Measurements from ENCODE around the gene BMPER.

Gene BMPER

GRCh38 chr7:34104992-34105391 is 199.7 kb downstream of the BMPER start:
- DNase-seq = no peak

GRCh38 chr7:34107276-34107675 is 201.9 kb downstream of the BMPER start:
- no peak for DNase-seq

DNA sequence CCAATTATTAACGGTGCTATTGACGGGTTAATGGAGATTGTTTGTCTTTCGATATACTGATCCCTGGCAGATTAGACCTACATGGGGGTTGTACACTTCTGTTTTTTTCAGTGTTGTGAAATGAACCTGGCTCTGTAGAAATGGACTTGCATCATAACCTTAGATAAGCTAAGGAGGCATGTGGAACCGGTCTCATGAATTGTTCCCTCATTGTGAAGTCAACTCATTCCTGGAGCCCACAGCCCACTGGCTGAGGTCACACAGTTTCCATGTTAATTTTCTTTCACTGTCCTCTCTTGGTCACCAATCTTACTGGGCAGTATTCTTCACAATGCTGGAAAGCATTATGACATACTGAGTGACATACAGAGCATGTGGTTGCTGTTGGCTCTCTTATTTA is 202.8 kb downstream of the BMPER start:
- no peak for DNase-seq

GRCh38 chr7:34109936-34110780 is 204.8 kb downstream of the BMPER start:
- DNase-seq = no peak

DNA sequence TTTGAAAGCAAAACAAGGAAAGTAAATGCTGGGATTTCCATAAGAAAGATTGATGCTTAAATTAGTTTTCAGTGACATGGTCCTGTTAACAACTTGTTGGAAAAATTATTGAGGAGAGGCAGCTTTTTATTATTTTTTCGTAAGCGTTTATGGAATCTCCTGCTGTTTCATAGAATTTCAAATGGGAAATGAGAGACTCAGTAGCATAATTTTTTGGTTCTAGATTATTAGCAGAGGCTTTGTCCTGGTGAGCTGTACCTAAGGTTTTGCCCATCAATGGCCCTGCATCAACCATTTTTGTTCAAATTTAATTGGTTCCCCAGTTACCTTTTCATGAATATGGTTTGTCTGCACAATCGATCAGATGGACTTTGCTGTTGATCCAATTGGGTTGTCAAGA is 205.7 kb downstream of the BMPER start:
- no peak for DNase-seq

GRCh38 chr7:34115503-34115902 is 210.2 kb downstream of the BMPER start:
- DNase-seq = no peak

DNA sequence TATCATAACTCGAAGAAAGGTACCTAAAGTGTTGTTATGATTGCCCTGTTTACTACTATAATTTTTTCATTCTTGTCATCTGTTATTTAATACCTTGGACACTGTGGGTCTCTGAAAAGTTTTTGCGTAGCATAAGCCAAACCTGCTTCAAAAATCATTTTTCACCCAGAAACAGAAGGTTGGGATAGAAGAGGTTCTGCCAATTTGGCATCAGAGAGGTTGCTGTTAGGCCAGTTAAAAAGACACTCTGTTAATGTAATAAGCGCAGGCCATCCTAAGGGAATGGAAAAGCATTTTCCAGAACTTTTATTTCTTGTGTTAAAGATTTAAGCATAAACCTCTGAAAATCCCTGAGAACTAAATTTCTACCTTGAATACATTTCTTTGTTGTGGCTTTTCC is 212.2 kb downstream of the BMPER start:
- no peak for DNase-seq

DNA sequence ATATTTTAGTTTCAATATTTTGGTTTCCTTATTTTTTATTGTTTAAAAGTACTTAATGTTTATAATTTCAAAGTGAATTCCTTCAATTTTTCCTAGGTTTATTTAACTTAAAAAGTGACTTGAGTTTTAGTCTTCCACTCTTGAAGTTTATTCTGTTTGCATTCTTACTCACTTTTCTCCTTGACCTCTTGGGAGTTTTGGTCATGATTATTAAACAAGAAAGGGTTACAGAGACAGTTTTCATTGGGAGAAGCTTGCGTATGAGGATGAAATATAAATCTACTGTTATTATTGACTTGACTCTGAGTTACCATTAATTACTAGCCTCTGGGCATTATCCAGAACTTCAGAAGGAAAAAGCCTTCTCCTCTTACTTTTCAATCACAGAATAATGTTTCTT is 216.0 kb downstream of the BMPER start:
- DNase-seq = no peak

DNA sequence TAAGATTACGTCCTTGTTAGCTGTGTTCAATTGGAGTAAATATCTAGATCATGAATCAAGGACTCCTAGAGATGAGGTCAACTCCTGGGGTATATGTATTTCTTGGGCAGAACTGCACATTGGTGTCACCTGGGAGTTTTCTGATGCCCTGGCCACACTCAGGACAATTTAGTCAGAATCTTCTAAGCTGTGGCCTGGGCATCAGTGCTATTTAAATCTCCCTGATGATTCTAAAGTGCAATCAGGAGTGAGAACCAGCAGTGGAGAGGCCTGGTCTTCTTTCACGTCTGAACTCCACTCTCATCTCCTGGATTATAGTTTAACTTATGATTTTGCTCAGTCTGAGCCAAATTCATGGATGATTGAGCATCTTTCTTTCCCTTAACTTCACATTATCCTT is 218.0 kb downstream of the BMPER start:
- DNase-seq = no peak

- no peak for DNase-seq
These were observed 219.4 kb downstream of the BMPER start for GRCh38 chr7:34124765-34125164.

GRCh38 chr7:34128762-34129161 is 223.4 kb downstream of the BMPER start:
- no peak for DNase-seq

DNA sequence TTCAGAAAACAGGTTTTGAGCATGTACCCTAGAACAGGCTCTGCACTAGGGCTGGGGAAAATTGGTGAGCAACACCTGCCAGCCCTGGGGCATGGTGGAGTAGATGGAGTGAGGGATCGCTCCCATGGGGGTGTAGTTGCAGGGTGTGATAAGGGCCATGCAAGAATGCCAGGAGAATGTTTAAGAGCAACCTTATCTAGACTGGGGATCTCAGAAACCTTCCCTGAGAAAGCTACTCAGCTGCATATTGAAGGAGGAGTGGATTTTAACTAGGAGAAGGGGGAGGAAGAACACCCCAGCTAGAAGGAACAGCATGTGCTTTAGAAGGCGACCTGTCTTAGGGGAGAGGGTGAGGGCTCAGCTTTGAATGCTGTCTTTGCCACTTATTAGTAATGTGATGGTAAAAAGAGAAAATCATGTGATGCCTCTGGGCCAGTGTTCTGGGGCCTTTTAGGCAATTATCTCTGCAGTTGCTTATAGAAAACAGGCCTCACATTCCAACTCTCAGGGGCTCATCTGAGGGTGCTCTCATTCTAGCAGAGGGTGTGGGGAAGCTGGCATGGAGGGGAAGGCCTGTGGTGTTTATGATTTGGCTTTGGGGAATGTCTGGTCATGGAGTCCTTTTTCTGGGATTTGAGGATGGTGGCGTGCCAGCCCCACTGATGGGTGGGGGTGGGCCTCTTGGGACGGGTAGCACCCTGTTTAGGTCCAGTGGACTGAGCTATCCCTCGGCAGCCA is 225.4 kb downstream of the BMPER start:
- no peak for DNase-seq

DNA sequence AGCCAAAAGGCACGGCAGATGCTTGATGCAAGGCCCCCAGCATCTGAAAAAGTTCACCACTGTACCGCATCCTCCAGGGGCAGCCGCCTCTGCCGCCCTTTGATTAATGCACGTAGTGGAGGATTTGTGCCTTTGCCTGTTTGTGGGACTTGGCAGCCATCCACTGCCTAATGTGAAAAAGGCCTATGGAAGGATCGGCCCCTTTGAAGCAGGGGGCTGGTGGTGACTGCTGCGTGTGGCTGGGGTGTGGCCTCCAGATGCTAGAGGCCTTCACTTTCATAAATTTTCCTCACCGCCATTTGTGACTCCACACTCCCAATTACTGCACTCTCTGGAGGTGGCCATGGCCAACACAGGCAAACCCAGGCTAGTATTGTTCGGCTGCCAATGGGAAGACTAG is 226.0 kb downstream of the BMPER start:
- no peak for DNase-seq

GRCh38 chr7:34133356-34133982 is 228.1 kb downstream of the BMPER start:
- DNase-seq = no peak

DNA sequence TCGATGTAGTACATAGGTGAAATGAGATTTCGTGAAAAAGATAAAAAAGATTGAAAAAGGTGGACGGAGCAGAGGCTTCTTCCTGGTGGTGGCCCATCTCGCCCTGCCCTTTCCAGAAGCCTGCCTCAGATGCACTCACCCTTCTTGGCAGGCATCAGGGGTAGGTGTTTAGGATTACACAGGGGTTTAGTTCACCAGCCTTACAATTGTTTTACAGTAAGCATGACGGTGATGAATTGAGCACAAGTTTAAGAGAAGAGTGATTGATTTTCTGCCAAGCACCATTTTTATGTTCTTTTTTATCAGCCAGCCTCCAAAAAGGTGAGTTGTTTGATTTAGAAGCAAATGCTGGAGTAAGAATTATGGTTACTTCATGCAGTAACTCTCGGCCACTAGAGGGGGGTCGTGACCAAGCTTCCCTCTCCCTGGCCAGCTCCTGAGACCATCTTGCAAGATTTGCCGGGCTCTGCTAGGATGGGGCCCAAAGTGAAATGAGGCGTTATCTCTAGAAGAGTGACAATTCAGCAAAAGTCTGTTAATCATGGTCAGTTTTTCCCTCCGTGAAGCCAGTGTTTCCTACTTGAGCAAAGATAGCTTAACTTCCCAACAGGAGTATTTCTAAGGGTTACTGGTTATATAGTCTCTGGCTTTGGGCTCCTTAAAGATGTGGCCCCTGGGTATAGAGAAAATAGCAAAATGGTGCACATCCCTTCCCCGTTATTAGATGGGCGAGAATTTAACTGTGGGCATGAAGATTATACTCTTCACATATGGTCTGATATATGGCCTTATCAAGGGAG is 228.8 kb downstream of the BMPER start:
- DNase-seq = peak; percentile 15 to 28

DNA sequence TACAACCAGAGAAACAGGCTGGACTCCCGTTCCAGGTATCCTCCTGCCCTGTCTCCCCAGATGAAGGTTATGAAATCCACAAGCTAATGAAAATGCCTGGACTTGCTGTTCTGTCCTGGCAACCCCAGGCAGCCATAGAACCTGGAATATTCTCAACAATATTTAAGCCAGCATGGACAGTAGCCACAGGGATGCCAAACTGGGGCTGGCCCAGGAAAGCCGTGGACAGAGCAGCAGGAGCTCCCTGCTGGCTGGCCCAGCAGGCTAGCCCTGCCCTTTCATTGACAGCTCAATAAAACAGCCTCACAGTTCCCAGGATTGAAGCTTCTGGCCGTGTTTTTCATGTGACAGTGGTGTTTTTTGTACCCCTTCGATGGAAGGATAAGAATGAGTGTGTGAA is 230.6 kb downstream of the BMPER start:
- DNase-seq = no peak

DNA sequence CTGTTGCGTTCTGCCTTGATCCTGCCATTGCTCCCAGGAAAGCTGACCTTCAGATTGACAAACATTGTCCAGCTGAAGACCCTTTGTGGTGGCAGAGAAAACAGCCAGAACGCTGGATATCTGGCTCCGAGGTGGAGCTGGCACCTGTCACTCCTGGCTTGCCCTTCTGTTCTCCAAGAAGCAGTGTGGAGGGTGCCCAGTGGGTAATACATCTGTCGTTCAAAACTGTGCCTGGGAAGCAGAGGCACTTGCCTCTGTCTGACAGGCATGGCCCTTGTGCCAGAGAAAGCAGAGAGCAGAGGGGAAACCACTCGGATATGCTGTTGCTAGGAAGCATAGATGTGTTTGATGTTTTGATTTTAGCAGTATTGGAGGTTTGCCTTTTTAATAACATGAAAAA is 231.4 kb downstream of the BMPER start:
- no peak for DNase-seq

DNA sequence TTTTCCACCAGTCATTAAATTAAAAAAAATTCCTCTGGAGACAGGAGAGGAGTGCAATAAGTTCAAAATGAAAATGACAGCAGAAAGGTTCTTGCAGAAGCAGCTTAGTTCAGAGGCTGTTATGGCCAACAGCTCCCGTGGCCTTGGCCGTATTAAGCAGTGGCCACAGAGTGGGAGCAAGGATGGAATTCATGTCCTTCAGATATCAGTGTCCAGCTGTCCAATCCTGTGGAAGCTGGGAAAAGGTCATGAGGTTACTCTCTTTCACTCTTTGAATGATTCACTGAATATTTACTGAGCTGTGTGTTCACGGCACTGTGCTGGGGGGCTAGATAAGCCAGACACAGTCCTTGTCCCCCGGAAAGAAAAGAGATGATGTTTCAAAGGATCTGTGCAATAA is 231.8 kb downstream of the BMPER start:
- no peak for DNase-seq

DNA sequence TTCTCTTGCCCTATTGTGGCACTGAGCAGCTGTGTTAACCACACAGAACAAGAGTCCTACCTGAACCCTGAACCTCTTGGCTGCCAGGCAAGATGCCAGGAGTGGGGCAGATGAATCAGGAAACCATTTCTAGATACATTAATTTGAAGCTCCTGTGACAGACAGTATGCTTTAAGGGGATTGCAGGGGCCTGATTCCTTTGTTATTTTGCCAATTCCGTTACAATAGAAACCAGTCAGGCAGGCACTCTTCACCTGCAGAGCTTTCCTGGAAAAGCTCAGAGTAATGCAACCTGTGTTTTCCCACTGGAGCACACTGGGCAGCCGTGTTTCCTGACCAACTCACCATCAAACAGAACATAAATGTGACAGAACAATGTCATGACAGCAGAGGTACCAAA is 233.1 kb downstream of the BMPER start:
- DNase-seq = no peak

GRCh38 chr7:34139086-34139485 is 233.7 kb downstream of the BMPER start:
- no peak for DNase-seq

GRCh38 chr7:34140066-34140465 is 234.7 kb downstream of the BMPER start:
- DNase-seq = no peak

GRCh38 chr7:34143402-34143801 is 238.1 kb downstream of the BMPER start:
- no peak for DNase-seq

DNA sequence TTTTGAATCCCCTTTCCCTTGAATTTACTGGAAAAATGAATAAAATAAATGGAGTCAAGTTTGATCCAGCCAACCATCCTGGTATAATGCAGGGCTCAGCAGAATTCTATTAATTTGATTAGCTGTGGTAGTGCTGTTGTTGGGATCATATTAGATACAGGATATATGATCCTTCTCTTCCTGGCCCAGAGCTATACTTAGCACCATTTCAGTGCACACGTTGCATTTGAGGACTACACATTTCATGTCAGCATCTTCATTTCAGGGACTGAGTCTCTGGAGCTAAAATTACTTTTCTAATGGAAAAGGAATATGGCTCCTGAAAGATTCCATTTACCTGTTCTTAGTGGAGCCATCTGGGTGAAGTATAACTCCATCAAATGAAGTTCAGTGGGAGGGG is 240.3 kb downstream of the BMPER start:
- no peak for DNase-seq
